Putamen (tissue), 1 donor: Measurements from ENCODE around the gene SLC4A7.
"Not testable (repeated sequence)": the region's sequence is repeated elsewhere in the genome, so short reads cannot be mapped to it uniquely, and the experiment has no call there.

Experiments used
- DNase-seq: peaks from one replicate; pipeline ENCODE4 v3.0.0-alpha.2; 2016; ENCODE audit warnings: low spot score

Gene SLC4A7

DNA sequence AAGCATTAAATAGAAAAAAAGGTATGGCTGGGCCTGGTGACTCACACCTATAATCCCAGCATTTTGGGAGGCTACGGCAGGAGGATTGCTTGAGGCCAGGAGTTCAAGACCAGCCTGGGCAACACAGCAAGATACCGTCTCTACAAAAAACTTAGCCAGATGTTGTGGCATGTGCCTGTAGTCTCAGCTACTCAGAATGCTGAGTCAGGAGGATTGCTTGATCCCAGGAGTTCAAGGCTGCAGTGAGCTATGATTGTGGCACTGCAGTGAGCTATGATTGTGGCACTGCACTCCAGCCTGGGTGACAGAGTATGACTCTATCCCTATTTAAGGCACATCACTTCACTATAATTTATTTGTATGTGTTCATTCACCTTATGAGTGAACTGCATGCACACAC lies 54.3 kb downstream of the SLC4A7 start:
- DNase-seq, result no peak

DNA sequence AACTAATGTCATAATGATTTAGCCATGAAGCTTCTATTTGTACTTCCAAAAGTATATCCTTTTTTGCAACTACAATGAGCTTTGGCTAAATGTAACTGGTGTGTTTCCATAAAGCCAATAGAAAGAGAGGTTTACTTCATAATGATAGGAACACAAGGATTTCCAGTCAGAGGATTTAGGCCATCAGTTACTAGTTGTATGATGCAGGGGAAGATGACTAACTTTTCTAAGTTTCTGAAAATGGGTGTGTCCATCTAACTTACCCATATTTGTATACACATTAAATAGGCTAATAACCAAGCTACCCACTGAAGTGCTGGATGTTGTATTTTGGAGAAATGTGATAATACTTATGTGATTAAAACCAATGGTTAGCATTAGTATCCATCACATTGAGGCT lies 55.7 kb downstream of the SLC4A7 start:
- DNase-seq, result no peak

DNA sequence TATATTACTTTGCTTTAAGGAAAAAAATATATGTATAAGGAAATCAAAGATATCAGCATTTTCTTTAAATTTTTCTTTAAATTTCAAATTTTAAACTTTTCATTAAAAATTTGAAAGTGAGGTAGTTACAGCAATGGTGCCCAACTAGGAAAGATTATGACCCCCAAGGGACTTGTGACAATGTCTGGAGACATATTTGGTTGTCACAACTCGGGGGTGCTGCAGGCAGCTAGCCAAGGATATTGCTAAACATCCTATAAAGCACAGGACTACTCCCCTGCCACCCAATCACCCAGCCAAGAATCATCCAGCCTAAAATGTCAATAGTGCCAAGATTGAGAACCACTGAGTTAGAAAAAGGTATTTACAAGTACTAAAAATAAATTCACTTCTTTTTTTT lies 57.3 kb downstream of the SLC4A7 start:
- no peak for DNase-seq

DNA sequence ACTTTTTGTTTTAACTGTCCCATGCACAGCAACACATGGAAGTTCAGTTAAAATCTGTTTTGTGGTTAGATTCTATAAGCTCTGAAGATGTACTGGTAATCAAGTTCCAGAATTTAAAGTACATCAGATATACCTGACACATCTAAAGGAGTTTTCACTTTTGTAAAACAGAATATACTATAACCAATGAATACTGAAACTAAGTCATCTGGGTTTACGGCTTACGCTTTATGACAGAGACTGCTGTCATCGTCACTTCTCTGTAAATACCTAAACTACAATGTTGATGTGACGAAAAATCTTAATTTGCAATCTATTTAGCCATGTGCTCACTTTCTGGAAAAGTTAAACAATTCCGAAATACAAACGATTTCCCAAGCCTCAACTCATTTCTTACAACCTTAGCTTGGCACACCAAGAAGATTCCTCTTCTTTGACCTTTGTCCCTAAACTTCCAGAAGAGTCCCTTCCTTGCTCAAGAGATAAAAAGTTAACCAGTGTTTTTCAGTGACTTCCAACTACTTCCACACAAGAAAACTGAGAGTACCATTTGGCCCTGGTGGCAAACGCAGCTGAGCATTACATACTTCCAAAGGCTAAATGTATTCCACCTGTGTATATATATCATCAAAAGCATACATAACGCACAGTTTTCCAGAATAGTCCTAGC lies 58.2 kb downstream of the SLC4A7 start:
- no peak for DNase-seq

DNA sequence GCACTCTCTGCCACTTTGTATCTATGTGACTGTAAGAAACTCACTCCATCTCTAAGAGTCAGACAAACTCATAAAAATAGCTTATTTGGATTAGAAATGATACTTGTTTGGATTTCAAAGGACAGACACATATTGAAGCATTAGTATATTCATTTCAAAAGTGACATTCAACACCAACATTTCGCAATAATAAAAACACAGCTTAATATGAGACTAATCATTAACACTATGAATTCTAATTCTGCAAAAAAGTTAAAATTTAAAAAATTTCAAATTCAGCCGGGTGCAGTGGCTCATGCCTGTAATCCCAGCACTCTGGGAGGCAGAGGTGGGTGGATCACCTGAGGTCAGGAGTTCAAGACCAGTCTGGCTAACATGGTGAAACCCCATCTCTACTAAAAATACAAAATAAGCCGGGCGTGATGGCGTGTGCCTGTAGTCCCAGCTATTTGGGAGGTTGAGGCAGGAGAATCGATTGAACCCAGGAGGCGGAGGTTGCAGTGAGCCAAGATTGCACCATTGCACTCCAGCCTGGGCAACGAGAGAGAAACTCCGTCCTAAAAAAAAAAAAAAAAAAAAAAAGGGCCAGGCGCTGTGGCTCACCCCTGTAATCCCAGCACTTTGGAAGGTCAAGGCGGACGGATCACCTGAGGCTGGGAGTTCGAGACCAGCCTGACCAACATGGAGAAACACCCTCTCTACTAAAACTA lies 59.2 kb downstream of the SLC4A7 start:
- not testable (repeated sequence) for DNase-seq

DNA sequence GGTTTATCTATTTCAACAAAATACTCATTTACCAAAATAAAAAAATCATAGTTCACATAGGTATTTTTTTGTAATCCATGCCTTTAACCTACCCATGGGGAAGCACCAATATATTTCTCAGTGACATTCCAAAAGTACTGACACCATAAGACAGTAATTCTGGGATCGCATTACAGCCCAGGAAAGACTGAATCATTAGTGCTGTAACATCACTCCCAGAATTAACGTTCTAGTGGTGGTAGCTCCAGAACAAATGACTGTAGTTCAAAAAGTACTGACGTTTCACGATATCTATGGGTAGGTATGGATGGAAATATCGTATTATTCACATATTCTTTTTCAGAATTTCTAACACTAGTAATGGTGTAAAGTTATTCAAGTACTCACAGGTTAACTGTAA lies 60.7 kb downstream of the SLC4A7 start:
- DNase-seq, result no peak

DNA sequence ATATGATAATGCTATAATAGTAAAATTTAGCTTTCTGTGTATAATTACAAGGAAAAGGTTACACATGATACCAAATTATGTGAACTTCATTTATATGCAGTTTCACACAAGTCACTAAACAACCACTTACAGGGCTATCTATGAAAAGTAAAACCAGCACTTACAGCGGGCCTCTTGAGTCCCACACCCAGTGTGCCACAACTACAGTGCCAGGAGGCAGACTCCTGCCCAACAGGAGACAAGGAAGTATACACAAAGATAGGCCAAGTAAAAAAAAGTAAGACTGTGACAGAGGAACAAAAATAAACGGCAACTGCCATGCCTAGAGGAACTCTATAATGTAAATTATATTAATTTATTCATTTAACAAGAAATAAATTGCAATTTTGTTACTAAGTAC lies 61.6 kb downstream of the SLC4A7 start:
- DNase-seq, result no peak

DNA sequence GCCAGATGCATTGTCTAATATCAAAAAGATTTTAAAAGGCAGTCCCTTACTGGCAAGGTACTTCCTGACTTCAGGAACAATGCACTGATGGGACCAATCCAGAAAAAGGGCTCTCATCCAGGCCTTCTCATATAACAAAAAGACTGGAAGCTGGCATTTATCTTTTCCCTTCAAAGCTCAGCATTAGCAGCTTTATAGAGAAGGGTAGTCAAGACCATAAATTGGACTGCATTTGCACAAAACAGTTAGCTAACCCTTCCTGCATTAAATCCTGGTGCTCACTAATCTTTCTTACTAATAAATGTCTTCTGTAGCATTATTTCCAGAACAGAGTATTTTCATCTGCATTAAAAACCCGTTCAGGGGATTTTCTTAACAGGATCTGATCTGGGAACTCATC lies 69.0 kb downstream of the SLC4A7 start:
- no peak for DNase-seq

DNA sequence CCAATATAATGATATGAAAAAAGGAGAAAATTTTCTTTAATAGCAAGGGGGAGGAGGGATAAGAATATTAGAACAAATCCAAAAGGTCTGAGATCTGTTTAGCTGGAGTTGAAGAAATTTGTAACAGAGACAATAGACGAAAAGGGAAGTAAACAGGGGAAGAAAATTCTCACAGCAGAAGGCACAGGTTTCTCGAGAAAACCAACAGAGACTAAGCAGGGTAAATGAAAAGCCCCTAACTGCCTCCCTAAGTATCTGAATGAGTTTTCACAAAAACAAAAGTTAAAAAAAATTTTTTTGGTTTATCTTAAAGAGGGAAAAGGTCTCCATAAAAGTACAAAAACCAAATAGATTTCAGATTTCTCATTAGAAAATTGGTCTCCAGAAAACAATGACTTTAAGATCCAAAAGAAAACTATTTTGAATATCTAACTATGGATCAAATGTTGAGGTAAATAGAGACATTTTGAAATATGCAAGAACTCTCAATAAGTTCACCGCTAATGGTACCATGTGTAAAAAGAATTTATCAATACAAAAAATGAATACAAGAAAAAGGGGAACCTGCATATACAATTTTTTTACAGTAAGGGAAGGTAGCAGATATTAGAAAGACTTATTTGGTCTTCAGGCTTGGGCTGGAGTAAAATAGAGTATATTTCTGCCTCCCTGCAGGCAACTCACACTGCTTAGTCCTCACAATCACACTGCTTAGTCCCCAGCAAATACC lies 91.1 kb downstream of the SLC4A7 start:
- DNase-seq, result no peak

DNA sequence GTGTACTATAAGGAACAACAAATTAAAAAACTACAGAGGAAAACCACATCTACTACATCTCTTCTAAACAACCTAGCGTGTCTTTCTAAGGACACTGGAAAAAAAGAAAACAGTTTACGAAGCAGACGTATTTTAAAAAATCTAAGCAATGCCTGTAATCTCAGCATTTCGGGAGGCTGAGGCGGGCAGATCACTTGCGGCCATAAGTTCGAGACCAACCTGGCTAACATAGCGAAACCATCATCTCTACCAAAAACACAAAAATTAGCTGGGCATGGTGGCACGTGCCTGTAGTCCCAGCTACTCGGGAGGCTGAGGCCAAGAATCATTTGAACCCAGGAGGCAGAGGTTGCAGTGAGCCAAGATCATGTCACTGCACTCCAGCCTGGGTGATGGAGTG lies 91.8 kb downstream of the SLC4A7 start:
- DNase-seq, result not testable (repeated sequence)

DNA sequence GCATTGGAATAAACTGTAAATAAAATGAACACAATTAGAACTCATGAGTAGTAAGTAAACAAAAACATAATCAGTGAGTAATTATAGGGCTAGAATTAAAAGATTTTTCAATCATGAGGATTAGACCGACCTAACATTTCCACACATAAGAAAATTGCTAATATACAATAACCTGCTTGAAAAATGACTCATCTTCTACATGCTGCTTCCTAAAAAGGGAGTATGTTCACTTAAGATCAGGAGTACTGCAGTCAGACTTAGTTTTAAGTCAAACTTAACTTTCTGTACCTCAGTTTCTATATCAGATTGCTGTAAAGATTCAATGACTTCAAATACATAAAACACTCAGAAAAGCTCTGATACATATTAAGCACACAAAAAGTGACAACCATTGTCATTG lies 92.4 kb downstream of the SLC4A7 start:
- no peak for DNase-seq

DNA sequence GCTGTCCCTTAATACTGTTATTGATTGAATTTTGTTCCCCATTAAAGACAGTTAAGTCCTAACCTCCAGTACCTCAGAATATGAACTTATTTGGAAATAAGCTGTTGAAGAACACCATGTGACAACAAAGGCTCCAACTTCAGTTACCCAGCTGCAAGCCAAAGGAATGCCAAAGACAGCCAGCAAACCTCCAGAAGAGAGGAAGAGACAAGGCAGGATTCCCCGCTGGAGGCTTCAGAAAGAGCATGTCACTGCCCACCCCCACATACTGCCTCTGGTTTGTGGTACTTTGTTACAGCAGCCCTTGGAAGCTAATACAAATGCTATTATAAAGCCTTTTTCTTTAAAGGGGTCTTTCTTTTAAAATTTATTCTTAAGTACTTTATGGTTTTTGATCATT lies 96.6 kb downstream of the SLC4A7 start:
- DNase-seq, result no peak

DNA sequence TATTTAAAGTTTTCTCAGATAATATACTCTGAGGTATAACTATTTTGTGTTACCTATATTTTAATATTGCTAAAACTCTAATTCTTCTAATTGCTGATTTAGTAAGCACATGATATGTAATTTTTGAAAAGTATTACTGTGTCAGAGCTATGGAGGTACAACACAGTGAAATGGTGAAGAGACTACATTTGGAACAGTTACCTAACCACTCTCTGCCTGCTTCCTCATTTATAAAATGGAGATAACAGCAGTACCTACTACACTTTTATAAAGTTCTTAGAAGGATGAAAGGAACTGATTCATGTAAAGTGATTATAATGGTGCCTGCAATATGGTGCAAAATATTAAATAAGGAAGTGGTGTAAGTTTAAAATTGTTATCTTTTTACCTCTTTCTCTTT lies 98.7 kb downstream of the SLC4A7 start:
- DNase-seq, result no peak

DNA sequence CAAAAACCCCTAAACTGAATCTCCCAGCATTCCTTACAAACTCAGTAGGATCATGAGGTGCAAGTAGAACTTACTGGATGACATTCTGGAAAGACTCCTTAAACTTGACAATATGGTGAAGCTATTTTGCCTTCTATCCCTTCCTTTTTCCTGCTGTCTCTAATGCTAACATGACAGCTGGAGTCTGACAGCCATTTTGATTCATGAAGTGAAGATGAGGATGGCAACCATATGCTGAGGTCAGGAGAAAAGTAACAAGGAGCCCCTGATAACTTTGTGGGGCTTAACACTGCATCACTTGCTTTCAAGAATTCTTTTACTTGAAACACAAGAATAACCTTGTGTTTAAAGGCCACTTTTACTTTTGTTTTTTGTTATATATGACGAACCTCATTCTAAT lies 100.0 kb downstream of the SLC4A7 start:
- DNase-seq, result no peak

DNA sequence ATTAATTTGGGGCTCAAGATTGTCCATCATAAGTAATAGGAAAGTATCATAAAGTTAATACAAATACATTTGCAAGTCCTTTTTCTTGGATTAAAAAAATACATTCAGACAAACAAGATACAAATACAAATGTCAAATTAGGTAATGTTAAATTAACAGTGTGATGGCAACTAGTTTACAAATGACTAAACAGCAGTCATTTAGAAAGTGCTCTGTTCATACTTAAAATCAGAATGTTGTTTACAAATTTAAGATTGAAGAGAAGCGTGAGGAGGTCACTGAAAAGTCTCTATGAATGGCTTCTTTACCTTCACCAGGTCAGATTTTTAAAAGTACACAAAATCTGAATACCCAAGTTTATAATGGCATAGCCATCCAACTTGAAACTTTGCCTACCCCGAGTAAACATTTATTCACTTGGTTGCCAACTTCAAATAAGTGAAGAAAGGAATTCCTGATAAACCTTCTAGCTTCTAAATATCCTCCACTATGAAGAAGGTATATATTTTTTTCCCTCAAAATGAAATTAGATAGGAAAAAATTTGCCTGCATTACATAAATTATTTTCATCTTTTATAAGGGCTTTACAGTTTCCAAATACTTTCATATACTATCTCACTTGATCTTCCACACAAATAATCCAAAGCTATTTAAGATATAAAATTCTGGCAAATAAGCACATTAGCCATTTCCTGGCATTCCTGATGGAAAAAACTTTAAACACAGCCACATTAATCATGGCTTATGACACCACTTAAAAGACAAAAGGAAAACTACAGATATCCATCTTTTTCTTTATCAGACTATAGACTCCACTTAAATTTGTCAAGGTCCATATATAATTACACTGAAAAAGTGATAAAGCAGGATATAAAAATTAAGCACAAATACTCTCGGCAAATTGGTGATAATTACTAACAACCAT lies 103.5 kb downstream of the SLC4A7 start:
- no peak for DNase-seq

DNA sequence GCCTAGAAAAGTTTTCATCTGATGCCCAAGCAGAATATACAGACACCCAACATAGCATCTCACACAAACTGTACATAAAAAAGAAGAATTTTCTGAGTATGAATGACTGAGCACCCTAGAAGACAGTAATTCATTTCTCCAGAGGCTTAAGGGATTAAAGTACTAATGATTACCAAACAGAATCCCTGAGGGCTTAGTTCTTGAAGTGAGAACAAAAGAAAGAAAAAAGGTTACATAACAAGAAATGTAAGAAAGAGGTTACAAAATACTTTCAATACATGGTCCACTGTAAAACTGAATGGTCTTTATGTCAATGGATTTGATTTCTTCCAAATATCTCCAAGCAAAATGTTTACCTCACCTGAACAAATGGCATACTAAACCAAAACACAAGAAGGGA lies 105.9 kb downstream of the SLC4A7 start:
- DNase-seq, result no peak

DNA sequence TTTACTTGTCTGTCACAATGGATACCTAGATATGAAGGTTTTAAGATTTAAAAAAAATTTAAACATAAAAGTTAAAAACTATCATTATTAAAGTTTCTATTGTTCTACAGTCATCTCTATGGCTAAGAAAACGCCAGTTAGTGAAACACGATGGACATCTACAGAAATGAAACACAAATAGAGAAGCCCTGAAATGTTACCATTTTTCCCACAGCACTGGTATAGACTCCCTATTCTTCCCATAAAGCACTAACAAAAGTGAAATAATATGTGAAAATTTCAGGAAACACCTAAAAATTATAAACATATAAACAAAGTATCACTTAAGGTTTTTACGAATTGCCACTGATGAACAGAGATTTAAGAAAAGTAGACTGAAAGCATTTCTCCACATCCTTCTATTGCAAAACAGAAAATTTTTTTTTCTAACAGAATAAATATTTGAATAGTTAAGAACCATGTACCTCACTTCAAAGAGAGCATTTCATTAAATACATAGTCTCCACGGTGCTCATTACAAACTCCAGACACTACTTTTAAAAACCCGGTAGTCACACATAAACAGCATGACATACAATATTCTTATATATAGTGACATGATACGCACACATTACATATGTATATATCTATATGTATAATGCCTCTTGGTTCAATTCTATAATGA lies 107.9 kb downstream of the SLC4A7 start:
- DNase-seq, result no peak

DNA sequence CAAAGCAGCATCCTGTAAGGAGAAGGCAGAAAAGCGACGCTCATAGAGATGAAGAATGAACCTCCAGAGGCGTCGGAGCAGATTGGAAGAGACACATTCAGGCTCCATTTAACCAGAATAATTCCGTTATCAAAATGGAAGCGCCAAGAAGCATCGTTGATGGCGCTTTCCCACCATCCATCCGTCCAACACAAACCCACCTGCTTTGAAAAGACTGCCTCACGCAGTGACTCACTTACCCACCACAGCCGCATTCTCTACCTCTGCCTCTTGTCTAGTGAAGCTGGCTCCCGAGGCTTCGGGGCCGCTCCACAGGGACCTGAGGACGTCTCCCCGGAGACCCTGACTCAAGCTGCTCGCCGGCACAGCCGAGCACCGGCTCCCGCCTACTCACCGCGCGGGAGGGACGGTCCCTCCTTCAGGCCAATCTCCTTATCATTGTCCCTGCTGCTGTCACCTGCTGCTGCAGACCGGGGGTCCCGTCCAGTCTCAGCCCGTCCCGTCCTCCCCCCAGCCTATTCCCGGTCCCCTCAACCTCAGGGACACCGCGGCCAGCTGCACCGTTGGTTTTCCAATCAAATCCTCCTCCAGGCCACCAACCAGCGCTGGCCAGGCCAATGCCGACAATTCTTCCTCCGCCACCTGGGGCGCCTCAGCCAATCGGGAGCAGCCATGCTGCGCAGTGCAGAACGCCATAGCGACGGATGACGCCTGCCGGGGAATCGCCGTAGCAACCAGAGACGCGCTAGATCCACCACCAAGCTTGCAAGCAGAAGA lies 115.2 kb downstream of the SLC4A7 start, which contains the start of gene NEK10:
NEK10 (minus strand) TSS at position 553 of the 777 bp plus-strand sequence. CDS start 16,501 bp downstream, outside the sequence.
- DNase-seq, result peak; percentile 87

DNA sequence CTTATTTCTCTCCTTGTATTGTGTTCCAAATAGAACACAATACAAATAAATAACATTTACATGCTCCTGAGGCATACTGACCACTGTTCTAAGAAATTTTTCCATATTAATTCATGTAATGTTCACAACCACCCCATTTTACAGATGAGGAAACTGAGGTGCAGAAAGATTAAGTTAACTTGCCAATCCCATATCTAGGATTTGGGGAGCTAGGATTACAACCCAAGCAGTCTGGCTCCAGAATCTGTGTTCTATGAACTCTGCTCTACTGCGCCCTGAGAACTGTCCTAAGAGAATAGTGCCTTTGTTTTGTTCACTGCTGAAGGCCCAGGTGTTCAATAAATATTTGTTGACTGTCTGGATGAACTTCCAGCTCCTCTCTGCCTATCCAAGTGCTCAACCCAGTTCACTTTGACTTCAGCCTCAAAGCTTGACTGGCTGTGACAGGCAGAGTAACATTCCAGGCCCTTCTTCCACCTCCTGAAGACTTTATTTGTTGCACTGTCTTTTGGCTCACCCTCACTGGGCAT lies 118.1 kb downstream of the SLC4A7 start:
- no peak for DNase-seq
